HepG2 (cell line): ENCODE results near the gene SNX9. TPM values are rescaled to one million over a fixed set of nuclear protein-coding genes. Genes with fewer than 3 reads are reported as not detected.

Source experiments
- FOXO1 ChIP-seq: sonication (generic); formaldehyde crosslinking; IDR thresholded peaks from 2 replicates; pipeline ENCODE4 v1.4.0; 2020; ENCODE audit warnings: missing genetic modification reagents
- MIER2 ChIP-seq: IDR thresholded peaks from 2 replicates; pipeline ENCODE4 v1.6.1; 2016; ENCODE audit warnings: missing biosample characterization, missing genetic modification reagents
- PAWR ChIP-seq: sonication (generic); formaldehyde crosslinking; IDR thresholded peaks from 2 replicates; pipeline ENCODE4 v1.4.0; 2020; ENCODE audit warnings: missing genetic modification reagents, mild to moderate bottlenecking, borderline replicate concordance
- RFX3 ChIP-seq: IDR thresholded peaks from 2 replicates; pipeline ENCODE4 v1.6.1; 2016; ENCODE audit warnings: missing biosample characterization, missing genetic modification reagents
- SALL1 ChIP-seq: sonication (generic); formaldehyde crosslinking; IDR thresholded peaks from 2 replicates; pipeline ENCODE4 v1.8.0; 2022; ENCODE audit warnings: mild to moderate bottlenecking, missing genetic modification reagents
- TIGD3 ChIP-seq: sonication (generic); formaldehyde crosslinking; IDR thresholded peaks from 2 replicates; pipeline ENCODE4 v1.5.1; 2020; ENCODE audit warnings: mild to moderate bottlenecking, missing genetic modification reagents, borderline replicate concordance
- ZNF251 ChIP-seq: sonication (generic); formaldehyde crosslinking; IDR thresholded peaks from 2 replicates; pipeline ENCODE4 v1.9.0; 2021; ENCODE audit warnings: mild to moderate bottlenecking, missing genetic modification reagents
- ZNF512B ChIP-seq: sonication (generic); formaldehyde crosslinking; IDR thresholded peaks from 2 replicates; pipeline ENCODE4 v1.5.1; 2020; ENCODE audit warnings: missing genetic modification reagents, mild to moderate bottlenecking, borderline replicate concordance
- ZNF775 ChIP-seq: sonication (generic); formaldehyde crosslinking; IDR thresholded peaks from 2 replicates; pipeline ENCODE4 v1.4.0; 2020; ENCODE audit warnings: missing genetic modification reagents, mild to moderate bottlenecking, moderate library complexity, borderline replicate concordance
- polyA plus RNA-seq, 8 experiments: library from polyadenylated mRNA; depleted of rRNA in 3 of 8; stranded (reverse) in 7 of 8; unstranded in 1 of 8; fragments of >200 nt; fragmentation: Illumina TruSeq in 4 of 8; extraction: Trizol in 4 of 8; gene quantifications; 2 replicates each; pipeline versions ENCODE4 v1.2.1 to v1.2.3, GENCODE V29; 2011 to 2016; ENCODE audit warnings: low read depth in 4 of 8, missing spikeins in 1 of 8, mixed read lengths in 1 of 8; ENCODE audit not compliant: insufficient read depth in 1 of 8
- total RNA-seq, 5 experiments: library from RNA; depleted of rRNA; stranded (reverse); fragments of >200 nt; fragmentation: Illumina TruSeq; extraction: Trizol; gene quantifications; 2 replicates each; pipeline ENCODE4 v1.2.3, GENCODE V29; 2016; ENCODE audit warnings: low read depth in 1 of 5
- TF ChIP-seq, protein P1 (sequence below): sonication (generic); formaldehyde crosslinking; IDR thresholded peaks from 2 replicates; pipeline ENCODE4 v1.5.0; 2020; ENCODE audit warnings: missing genetic modification reagents
- TF ChIP-seq, protein P2 (sequence below): sonication (generic); formaldehyde crosslinking; IDR thresholded peaks from 2 replicates; pipeline ENCODE4 v1.5.0; 2020; ENCODE audit warnings: mild to moderate bottlenecking, missing genetic modification reagents, borderline replicate concordance

Gene SNX9
- total and polyA plus RNA-seq, 2 of the 13 experiments (the other 11 are each of a cell fraction or from before 2014, with no cell fraction given): 21.9 to 36.0 TPM

GRCh38 chr6:157823528-157824370 is 703 bp downstream of the SNX9 start (continued):
- TF ChIP-seq, protein P1, sequence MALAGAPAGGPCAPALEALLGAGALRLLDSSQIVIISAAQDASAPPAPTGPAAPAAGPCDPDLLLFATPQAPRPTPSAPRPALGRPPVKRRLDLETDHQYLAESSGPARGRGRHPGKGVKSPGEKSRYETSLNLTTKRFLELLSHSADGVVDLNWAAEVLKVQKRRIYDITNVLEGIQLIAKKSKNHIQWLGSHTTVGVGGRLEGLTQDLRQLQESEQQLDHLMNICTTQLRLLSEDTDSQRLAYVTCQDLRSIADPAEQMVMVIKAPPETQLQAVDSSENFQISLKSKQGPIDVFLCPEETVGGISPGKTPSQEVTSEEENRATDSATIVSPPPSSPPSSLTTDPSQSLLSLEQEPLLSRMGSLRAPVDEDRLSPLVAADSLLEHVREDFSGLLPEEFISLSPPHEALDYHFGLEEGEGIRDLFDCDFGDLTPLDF (CRISPR knock-in tag): no peak
- TF ChIP-seq ZNF512B (CRISPR knock-in tag): no peak
- TF ChIP-seq TIGD3 (CRISPR knock-in tag): no peak; the same call in 1 of the 2 replicates
- TF ChIP-seq PAWR (CRISPR knock-in tag): 0 out of 2 replicates have a peak, but pooled peaks have one; percentile 55
- TF ChIP-seq MIER2: no peak
- TF ChIP-seq SALL1: peak; percentile 22; the same call in 1 of the 2 replicates
- TF ChIP-seq, protein P2, sequence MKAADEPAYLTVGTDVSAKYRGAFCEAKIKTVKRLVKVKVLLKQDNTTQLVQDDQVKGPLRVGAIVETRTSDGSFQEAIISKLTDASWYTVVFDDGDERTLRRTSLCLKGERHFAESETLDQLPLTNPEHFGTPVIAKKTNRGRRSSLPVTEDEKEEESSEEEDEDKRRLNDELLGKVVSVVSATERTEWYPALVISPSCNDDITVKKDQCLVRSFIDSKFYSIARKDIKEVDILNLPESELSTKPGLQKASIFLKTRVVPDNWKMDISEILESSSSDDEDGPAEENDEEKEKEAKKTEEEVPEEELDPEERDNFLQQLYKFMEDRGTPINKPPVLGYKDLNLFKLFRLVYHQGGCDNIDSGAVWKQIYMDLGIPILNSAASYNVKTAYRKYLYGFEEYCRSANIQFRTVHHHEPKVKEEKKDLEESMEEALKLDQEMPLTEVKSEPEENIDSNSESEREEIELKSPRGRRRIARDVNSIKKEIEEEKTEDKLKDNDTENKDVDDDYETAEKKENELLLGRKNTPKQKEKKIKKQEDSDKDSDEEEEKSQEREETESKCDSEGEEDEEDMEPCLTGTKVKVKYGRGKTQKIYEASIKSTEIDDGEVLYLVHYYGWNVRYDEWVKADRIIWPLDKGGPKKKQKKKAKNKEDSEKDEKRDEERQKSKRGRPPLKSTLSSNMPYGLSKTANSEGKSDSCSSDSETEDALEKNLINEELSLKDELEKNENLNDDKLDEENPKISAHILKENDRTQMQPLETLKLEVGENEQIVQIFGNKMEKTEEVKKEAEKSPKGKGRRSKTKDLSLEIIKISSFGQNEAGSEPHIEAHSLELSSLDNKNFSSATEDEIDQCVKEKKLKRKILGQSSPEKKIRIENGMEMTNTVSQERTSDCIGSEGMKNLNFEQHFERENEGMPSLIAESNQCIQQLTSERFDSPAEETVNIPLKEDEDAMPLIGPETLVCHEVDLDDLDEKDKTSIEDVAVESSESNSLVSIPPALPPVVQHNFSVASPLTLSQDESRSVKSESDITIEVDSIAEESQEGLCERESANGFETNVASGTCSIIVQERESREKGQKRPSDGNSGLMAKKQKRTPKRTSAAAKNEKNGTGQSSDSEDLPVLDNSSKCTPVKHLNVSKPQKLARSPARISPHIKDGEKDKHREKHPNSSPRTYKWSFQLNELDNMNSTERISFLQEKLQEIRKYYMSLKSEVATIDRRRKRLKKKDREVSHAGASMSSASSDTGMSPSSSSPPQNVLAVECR (CRISPR knock-in tag): no peak; the same call in 1 of the 2 replicates
- no peak for TF ChIP-seq ZNF251 (CRISPR knock-in tag)
- TF ChIP-seq FOXO1 (CRISPR knock-in tag): no peak; the same call in 1 of the 2 replicates
- no peak for TF ChIP-seq ZNF775 (CRISPR knock-in tag)
- no peak for TF ChIP-seq RFX3 (CRISPR knock-in tag)
